H1 (cell line): ENCODE measurements around the gene ABCA13.

Source experiments
- BCL11A ChIP-seq, 2 experiments: IDR thresholded peaks; one replicate each; pipeline ENCODE4 v1.6.1; 2011; ENCODE audit warnings: low read depth in 2 of 2, low read length in 2 of 2, mild to moderate bottlenecking in 2 of 2
- BRCA1 ChIP-seq: IDR thresholded peaks from 2 replicates; pipeline ENCODE4 v1.6.1; 2012; ENCODE audit warnings: low read depth, low read length, improper control_type of control experiment
- CHD1 ChIP-seq: IDR thresholded peaks from 2 replicates; pipeline ENCODE4 v1.6.1; 2012; ENCODE audit warnings: low read depth, low read length, improper control_type of control experiment
- GABPA ChIP-seq: IDR thresholded peaks from 2 replicates; pipeline ENCODE4 v1.6.1; 2011; ENCODE audit warnings: mild to moderate bottlenecking, low read length, moderate library complexity, borderline replicate concordance; ENCODE audit not compliant: insufficient read depth
- RAD21 ChIP-seq, 2 experiments: IDR thresholded peaks in 1 of 2; conservative IDR thresholded peaks in 1 of 2; 2 replicates each; pipeline ENCODE4 v1.6.1; 2011; ENCODE audit warnings: low read depth in 2 of 2, low read length in 2 of 2, improper control_type of control experiment in 1 of 2, inconsistent platforms in 1 of 2, mild to moderate bottlenecking in 1 of 2, moderate library complexity in 1 of 2
- TAF1 ChIP-seq: IDR thresholded peaks from 2 replicates; pipeline ENCODE4 v1.6.1; 2011; ENCODE audit warnings: mild to moderate bottlenecking, low read depth, low read length
- TF ChIP-seq, protein P1 (sequence below), 3 experiments: IDR thresholded peaks; 1 replicate in 2 of 3; 2 replicates in 1 of 3; pipeline versions ENCODE4 v1.5.1 to v1.6.1; 2011; ENCODE audit warnings: low read length in 3 of 3, mild to moderate bottlenecking in 3 of 3, inconsistent platforms in 2 of 3, low read depth in 1 of 3, moderate library complexity in 1 of 3; ENCODE audit not compliant: insufficient read depth in 1 of 3; ENCODE audit errors: control extremely low read depth in 1 of 3
- TF ChIP-seq, protein P2 (sequence below): IDR thresholded peaks from 2 replicates; pipeline ENCODE4 v1.6.1; 2011; ENCODE audit warnings: low read depth, mild to moderate bottlenecking, low read length; ENCODE audit not compliant: insufficient read depth

DNA sequence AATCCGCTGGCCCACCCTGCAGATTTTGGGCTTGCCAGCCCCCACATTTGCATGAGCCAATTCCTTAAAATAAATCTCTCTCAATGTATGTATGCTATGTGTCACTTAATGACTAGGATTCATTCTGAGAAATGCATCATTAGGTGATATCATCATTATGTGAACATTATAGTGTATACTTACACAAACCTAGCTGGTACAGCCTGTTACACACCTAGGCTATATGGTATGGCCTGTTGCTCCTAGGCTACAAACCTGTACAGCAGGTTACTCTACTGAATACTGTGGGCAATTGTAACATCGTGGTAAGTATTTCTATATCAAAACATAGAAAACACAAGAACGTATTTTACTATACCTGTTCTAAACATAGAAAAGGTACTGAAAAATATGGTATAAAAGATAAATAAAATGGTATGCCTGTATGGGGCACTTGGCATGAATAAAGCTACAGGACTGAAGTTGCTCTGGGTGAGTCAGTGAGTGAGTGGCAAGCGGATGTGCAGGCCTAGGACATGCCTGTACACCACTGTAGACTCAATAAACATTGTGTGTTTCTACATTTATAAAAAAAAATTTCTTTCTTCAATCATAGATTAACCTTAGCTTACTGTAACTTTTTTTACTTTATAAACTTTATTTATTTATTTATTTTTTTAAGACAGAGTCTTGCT is 135.9 kb downstream of the ABCA13 start:
- TF ChIP-seq, protein P1, sequence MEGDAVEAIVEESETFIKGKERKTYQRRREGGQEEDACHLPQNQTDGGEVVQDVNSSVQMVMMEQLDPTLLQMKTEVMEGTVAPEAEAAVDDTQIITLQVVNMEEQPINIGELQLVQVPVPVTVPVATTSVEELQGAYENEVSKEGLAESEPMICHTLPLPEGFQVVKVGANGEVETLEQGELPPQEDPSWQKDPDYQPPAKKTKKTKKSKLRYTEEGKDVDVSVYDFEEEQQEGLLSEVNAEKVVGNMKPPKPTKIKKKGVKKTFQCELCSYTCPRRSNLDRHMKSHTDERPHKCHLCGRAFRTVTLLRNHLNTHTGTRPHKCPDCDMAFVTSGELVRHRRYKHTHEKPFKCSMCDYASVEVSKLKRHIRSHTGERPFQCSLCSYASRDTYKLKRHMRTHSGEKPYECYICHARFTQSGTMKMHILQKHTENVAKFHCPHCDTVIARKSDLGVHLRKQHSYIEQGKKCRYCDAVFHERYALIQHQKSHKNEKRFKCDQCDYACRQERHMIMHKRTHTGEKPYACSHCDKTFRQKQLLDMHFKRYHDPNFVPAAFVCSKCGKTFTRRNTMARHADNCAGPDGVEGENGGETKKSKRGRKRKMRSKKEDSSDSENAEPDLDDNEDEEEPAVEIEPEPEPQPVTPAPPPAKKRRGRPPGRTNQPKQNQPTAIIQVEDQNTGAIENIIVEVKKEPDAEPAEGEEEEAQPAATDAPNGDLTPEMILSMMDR (IDR thresholded peaks at IDR 0.05; ENCODE audit: control extremely low read depth in 1 of 3, insufficient read depth in 1 of 3, low read depth in 1 of 3, low read length in 3 of 3), result no peak
- TF ChIP-seq RAD21 (IDR thresholded peaks at IDR 0.05 in 1 of 2, conservative IDR thresholded peaks at IDR 0.05 in 1 of 2; ENCODE audit: low read depth in 2 of 2, low read length in 2 of 2) (no peak), TAF1 (no peak), CHD1 (no peak), BCL11A (IDR thresholded peaks at IDR 0.05; ENCODE audit: low read depth in 2 of 2, low read length in 2 of 2) (no peak), BRCA1 (no peak), GABPA (no peak)
- TF ChIP-seq, protein P2, sequence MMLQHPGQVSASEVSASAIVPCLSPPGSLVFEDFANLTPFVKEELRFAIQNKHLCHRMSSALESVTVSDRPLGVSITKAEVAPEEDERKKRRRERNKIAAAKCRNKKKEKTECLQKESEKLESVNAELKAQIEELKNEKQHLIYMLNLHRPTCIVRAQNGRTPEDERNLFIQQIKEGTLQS, result no peak
